BJ (cell line): ENCODE results near the gene C5orf58. TPM values are rescaled to one million over a fixed set of nuclear protein-coding genes. Genes with fewer than 3 reads are reported as not detected.

ENCODE experiments used
- CTCF ChIA-PET: fragments of 350-600 bp; formaldehyde crosslinking; extraction: SDS; loops from one replicate; lab custom pipeline; 2021; ENCODE audit warnings: antibody characterized with exemption, inconsistent platforms; lab: Yijun Ruan, JAX
- POLR2A ChIA-PET: fragments of 300-600 bp; sonication (Branson Sonifier 250); formaldehyde crosslinking; extraction: SDS; loops from one replicate; lab custom pipeline; 2021; ENCODE audit warnings: antibody characterized with exemption; lab: Charles Lee
- DNase-seq: peaks from one replicate; pipeline ENCODE4 v3.0.0-alpha.2; 2011; ENCODE audit warnings: low read depth
- H3K27me3 ChIP-seq: 2 replicates; pipeline ENCODE4 v1.6.0; 2011; ENCODE audit warnings: low read length; ENCODE audit not compliant: control insufficient read depth, insufficient read depth
- H3K36me3 ChIP-seq: 2 replicates; pipeline ENCODE4 v1.5.1; 2011; ENCODE audit warnings: low read length; ENCODE audit not compliant: control insufficient read depth, insufficient read depth
- H3K4me3 ChIP-seq: 2 replicates; pipeline ENCODE4 v1.5.1; 2011; ENCODE audit warnings: low read depth, mild to moderate bottlenecking, control low read depth, low read length
- polyA plus RNA-seq: library from polyadenylated mRNA; depleted of rRNA; stranded (reverse); fragments of >200 nt; gene quantifications from 2 replicates; pipeline ENCODE4 v1.2.3, GENCODE V29; 2011
- TF ChIP-seq, protein P1 (sequence below): IDR thresholded peaks from 2 replicates; pipeline ENCODE4 v1.5.1; 2011; ENCODE audit warnings: low read depth, mild to moderate bottlenecking, control low read depth, inconsistent platforms, low read length, moderate library complexity; ENCODE audit not compliant: insufficient read depth

The C5orf58 gene
- polyA plus RNA-seq, 1 experiment: not detected

DNA sequence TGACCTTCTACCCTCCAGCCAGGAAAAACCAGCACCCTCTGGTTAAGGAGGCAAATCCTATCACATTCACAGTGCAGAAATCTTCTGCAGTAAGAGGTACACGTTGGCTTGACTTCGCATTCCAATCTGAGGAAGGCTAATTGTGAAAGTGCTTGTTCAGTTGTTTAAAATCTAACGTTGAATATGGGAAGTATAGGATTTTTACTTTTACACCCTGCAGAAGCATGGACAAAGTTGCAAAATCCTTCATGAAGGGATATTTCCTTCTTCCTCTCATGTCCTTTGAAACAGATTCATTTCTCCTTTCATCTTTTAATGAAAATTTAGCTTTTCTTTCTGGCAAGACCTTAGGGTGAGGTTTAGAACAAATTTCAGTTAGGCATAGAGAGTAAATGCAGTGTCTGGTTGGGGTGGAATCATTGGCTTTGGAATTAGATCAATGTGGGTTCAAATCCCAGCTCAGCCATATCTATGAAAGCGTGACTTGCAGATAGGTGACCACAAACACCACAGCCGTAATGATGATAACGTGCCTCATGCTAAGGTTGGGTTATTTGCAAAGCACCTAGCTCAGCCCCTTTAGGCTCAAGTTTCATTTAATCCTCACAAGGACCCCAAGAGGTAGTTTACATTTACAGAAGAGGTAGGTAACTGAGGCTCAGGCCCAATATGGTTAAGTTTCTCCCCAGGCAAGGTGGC is 42.2 kb upstream of the C5orf58 start:
- Histone ChIP-seq H3K4me3 (no peak overlapping the region), H3K27me3 (no peaks in the 10 kb centered on the region; the same call in 1 of the 2 replicates), H3K36me3 (no peaks in the 10 kb centered on the region)
- CTCF ChIA-PET: no interaction called here
- POLR2A ChIA-PET: no interaction called here
- TF ChIP-seq, protein P1, sequence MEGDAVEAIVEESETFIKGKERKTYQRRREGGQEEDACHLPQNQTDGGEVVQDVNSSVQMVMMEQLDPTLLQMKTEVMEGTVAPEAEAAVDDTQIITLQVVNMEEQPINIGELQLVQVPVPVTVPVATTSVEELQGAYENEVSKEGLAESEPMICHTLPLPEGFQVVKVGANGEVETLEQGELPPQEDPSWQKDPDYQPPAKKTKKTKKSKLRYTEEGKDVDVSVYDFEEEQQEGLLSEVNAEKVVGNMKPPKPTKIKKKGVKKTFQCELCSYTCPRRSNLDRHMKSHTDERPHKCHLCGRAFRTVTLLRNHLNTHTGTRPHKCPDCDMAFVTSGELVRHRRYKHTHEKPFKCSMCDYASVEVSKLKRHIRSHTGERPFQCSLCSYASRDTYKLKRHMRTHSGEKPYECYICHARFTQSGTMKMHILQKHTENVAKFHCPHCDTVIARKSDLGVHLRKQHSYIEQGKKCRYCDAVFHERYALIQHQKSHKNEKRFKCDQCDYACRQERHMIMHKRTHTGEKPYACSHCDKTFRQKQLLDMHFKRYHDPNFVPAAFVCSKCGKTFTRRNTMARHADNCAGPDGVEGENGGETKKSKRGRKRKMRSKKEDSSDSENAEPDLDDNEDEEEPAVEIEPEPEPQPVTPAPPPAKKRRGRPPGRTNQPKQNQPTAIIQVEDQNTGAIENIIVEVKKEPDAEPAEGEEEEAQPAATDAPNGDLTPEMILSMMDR: no peak
- no peak for DNase-seq

DNA sequence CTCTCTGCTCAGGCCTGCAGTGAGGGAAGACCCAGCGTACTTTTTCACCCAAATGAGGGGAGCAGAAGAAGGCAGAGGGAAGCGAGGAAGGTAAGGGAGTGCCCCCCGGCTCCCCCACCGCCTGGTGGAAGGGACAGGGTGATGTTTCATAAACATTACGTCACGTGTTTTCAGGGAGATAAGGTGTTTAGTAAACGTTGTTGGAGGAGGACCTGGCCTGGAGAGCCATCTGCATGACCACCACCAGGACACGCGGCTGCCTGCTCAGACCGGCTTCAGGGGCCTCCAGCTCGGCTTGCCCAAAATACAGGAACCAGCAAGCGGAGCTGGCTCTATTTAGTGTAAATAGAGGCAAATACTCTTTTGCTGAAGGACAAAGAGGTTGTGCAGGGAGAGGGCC is 40.0 kb upstream of the C5orf58 start:
- Histone ChIP-seq H3K27me3 (no peaks in the 10 kb centered on the region; the same call in 1 of the 2 replicates), H3K4me3 (no peak overlapping the region), H3K36me3 (no peaks in the 10 kb centered on the region)
- TF ChIP-seq, protein P1: no peak
- ChIA-PET POLR2A (no interaction called here), CTCF (interaction anchor here (0.7 to 5.9 kb wide), 2 partner anchors 9 to 228 kb away, joined by 3 to 38 read pairs; no protein-coding TSS in a partner anchor)
- no peak for DNase-seq

DNA sequence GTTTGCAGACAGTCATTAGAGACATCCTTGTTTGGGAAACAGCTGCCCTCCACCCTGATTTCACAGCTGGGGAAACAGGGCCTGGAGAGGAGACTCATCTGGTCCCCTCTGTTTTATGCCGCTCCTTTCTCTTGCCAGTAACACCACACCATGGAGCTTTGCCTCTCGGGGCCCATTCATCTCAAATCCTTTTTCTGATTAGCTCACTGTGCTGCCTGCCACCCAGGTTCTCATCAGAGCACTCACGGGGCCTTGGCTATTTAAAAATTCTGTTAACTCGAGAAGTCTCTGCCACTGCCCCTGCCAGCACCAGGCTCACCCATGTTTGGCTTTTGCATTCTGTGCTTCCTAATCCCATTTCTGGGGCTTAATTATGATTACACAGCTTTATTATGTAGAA is 36.8 kb upstream of the C5orf58 start:
- TF ChIP-seq, protein P1: no peak

DNA sequence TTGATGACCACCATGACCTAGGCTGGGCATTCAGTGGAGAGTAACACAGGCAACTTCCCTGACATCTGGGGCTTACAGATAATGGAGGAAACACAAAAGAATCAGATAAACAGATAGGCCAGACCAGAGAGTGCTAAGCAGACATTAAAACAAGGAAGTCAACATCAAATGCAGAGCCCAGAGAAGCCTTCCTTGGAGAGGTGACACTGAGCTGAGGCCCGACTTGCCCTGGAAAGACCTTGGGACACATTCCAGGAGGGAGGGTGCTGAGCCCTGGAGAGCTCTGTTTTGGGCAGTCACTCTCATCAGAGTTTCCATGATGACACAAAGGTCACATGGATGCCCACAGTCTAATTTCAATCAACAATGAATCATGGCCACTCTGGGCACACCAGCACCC is 31.9 kb upstream of the C5orf58 start:
- no peak overlapping the region for H3K4me3 ChIP-seq
- H3K36me3 ChIP-seq: no peaks in the 10 kb centered on the region
- ChIA-PET POLR2A (no interaction called here), CTCF (interaction anchor here (1.5 kb wide), 1 partner anchor 17 kb away, joined by 4 read pairs; no protein-coding TSS in a partner anchor)
- TF ChIP-seq, protein P1: no peak
- no peak for DNase-seq
- H3K27me3 ChIP-seq: peaks cover 4% of the 10 kb centered on the region

More for the DNA sequence above, 36.8 kb upstream of the C5orf58 start:
- Histone ChIP-seq H3K36me3 (no peaks in the 10 kb centered on the region), H3K27me3 (no peaks in the 10 kb centered on the region; the same call in 1 of the 2 replicates), H3K4me3 (no peak overlapping the region)
- no peak for DNase-seq
- POLR2A ChIA-PET: no interaction called here
- CTCF ChIA-PET: interaction anchor here (1.4 to 5.9 kb wide), 3 partner anchors 10 to 96 kb away, joined by 3 to 38 read pairs (median 3); no protein-coding TSS in a partner anchor

DNA sequence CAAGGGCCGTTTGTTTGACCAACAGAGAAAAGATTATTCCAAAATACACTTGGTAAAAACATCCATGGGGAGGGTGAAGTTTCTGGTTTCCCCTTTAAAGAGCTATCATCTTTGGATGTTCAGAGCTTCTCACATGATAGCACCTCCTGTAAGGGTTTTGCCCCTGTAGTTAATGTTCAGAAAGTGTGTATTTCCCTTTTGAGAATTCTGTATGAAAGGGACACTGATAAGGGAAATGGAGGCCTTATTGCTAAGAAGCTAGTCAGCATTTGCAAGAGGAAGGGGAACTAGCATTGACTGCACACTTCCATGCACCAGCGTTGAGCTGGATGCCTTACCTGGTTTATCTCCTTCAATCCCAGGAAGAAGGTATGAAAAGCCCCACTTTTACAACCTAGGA is 31.5 kb upstream of the C5orf58 start:
- Histone ChIP-seq H3K4me3 (no peak overlapping the region), H3K36me3 (no peaks in the 10 kb centered on the region), H3K27me3 (peaks cover 4% of the 10 kb centered on the region)
- DNase-seq: no peak
- CTCF ChIA-PET: interaction anchor here (0.9 to 1.5 kb wide), 2 partner anchors 17 to 19 kb away, joined by 3 to 4 read pairs; no protein-coding TSS in a partner anchor
- TF ChIP-seq, protein P1: no peak
- POLR2A ChIA-PET: no interaction called here
